Measurements from ENCODE around the gene ELP2. TPM values are rescaled to one million over a fixed set of nuclear protein-coding genes. Genes with fewer than 3 reads are reported as not detected.
"Not testable (repeated sequence)": the region's sequence is repeated elsewhere in the genome, so short reads cannot be mapped to it uniquely, and the experiment has no call there.

ELP2 gene
- total RNA-seq, 1 donor from 2014 or later = 143 TPM

GRCh38 chr18:36112302-36112701, 17.4 kb upstream of the ELP2 start:
- Mint-ChIP-seq H3K36me3 (peaks cover 47% of the 10 kb centered on the region), H3K4me1 (peaks cover 2% of the 10 kb centered on the region), H3K27ac (no peak overlapping the region), H3K27me3 (ENCODE audit: low read depth) (no peaks in the 10 kb centered on the region), H3K9me3 (no peaks in the 10 kb centered on the region), H3K4me3 (no peak overlapping the region)
- TF ChIP-seq, protein P1, sequence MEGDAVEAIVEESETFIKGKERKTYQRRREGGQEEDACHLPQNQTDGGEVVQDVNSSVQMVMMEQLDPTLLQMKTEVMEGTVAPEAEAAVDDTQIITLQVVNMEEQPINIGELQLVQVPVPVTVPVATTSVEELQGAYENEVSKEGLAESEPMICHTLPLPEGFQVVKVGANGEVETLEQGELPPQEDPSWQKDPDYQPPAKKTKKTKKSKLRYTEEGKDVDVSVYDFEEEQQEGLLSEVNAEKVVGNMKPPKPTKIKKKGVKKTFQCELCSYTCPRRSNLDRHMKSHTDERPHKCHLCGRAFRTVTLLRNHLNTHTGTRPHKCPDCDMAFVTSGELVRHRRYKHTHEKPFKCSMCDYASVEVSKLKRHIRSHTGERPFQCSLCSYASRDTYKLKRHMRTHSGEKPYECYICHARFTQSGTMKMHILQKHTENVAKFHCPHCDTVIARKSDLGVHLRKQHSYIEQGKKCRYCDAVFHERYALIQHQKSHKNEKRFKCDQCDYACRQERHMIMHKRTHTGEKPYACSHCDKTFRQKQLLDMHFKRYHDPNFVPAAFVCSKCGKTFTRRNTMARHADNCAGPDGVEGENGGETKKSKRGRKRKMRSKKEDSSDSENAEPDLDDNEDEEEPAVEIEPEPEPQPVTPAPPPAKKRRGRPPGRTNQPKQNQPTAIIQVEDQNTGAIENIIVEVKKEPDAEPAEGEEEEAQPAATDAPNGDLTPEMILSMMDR (IDR thresholded peaks at IDR 0.05; ENCODE audit: unreplicated experiment) = no peak
- no peak for DNase-seq (ENCODE audit: low spot score in 2 of 2, unreplicated experiment in 2 of 2)

GRCh38 chr18:36114251-36114650, 15.4 kb upstream of the ELP2 start:
- Mint-ChIP-seq H3K9me3 (no peaks in the 10 kb centered on the region), H3K4me1 (peaks cover 2% of the 10 kb centered on the region), H3K36me3 (peaks cover 45% of the 10 kb centered on the region), H3K27me3 (ENCODE audit: low read depth) (no peaks in the 10 kb centered on the region), H3K27ac (no peak overlapping the region), H3K4me3 (no peak overlapping the region)
- no peak for DNase-seq (ENCODE audit: low spot score in 2 of 2, unreplicated experiment in 2 of 2)
- TF ChIP-seq, protein P1 (IDR thresholded peaks at IDR 0.05; ENCODE audit: unreplicated experiment) = no peak

- H3K4me3 Mint-ChIP-seq = no peak overlapping the region
- no peaks in the 10 kb centered on the region for H3K9me3 Mint-ChIP-seq
- peaks cover 45% of the 10 kb centered on the region for H3K36me3 Mint-ChIP-seq
- TF ChIP-seq, protein P1 (IDR thresholded peaks at IDR 0.05; ENCODE audit: unreplicated experiment) = no peak
- peaks cover 2% of the 10 kb centered on the region for H3K4me1 Mint-ChIP-seq
- no peaks in the 10 kb centered on the region for H3K27me3 Mint-ChIP-seq (ENCODE audit: low read depth)
- DNase-seq (ENCODE audit: low spot score in 2 of 2, unreplicated experiment in 2 of 2) = no peak
- H3K27ac Mint-ChIP-seq = no peak overlapping the region
Measured at GRCh38 chr18:36114738-36115137, 15.0 kb upstream of the ELP2 start.

DNA sequence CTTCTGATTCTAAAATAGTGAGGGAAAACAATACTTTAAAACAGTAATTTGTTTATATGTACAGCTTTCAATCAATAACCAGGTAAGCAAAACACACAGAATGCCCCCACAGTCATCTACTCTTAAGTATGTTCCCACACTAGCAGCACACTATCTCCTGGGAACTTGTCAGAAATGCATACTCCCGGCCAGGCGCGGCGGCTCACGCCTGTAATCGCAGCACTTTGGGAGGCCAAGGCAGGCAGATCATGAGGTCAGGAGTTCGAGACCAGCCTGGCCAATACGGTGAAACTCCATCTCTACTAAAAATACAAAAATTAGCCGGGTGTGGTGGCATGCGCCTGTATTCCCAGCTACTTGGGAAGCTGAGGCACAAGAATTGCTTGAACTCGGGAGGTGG, 12.9 kb upstream of the ELP2 start:
- H3K4me1 Mint-ChIP-seq; H3K27ac Mint-ChIP-seq; DNase-seq (ENCODE audit: low spot score in 2 of 2, unreplicated experiment in 2 of 2); H3K27me3 Mint-ChIP-seq (ENCODE audit: low read depth); H3K9me3 Mint-ChIP-seq; H3K4me3 Mint-ChIP-seq: not testable (repeated sequence)
- H3K36me3 Mint-ChIP-seq = peaks cover 39% of the 10 kb centered on the region

DNA sequence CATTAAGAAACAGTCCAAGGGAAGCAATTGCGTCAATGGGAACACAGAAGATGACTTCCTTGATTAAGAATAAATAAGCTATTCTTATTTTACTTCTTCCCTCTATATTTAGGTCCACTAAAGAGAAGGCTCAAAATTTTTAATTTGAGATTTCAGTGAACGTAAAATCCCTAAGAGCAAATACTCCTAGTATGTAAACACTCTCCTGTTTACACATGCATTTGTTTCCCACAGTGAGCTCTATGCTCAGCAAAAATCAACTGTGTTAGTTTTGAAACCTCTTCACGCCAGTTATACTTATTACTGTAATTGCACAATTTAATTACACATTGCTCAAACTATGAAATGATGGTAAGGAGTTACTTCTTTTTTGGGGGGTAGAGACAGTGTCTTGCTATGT, 9.4 kb upstream of the ELP2 start:
- no peaks in the 10 kb centered on the region for H3K4me1 Mint-ChIP-seq
- H3K4me3 Mint-ChIP-seq = no peak overlapping the region
- no peaks in the 10 kb centered on the region for H3K9me3 Mint-ChIP-seq
- H3K27ac Mint-ChIP-seq = no peak overlapping the region
- no peaks in the 10 kb centered on the region for H3K27me3 Mint-ChIP-seq (ENCODE audit: low read depth)
- DNase-seq (ENCODE audit: low spot score in 2 of 2, unreplicated experiment in 2 of 2) = no peak
- TF ChIP-seq, protein P1 (IDR thresholded peaks at IDR 0.05; ENCODE audit: unreplicated experiment) = no peak
- H3K36me3 Mint-ChIP-seq = peaks cover 29% of the 10 kb centered on the region

DNA sequence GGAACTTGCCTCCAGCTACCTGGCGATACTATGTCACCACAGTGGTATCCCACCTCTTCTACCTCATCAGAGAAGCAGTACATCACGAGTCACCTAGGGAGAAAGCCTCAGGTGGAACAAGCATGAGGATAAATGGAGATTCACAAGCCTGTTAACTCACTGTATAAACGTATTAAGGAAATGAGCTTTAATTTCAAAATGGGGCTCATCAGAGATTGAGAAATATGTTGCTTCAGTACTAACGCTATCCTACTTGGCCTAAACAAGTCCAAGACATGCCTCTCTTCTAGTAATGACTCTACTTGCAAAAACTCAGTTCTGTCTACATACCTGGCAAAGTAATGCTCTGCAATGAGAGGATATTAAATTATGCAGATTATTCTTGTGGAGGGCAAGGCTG, 4.9 kb upstream of the ELP2 start:
- TF ChIP-seq, protein P1 (IDR thresholded peaks at IDR 0.05; ENCODE audit: unreplicated experiment) = no peak
- no peak for DNase-seq (ENCODE audit: low spot score in 2 of 2, unreplicated experiment in 2 of 2)
- Mint-ChIP-seq H3K4me1 (peaks cover 8% of the 10 kb centered on the region), H3K9me3 (no peaks in the 10 kb centered on the region), H3K4me3 (no peak overlapping the region), H3K27me3 (ENCODE audit: low read depth) (no peaks in the 10 kb centered on the region), H3K27ac (no peak overlapping the region), H3K36me3 (peaks cover 14% of the 10 kb centered on the region)

Data from mesothelial cell of epicardium (in vitro differentiated cells).